Measurements from ENCODE around the gene NOL11. TPM values are rescaled to one million over a fixed set of nuclear protein-coding genes. Genes with fewer than 3 reads are reported as not detected.

The NOL11 gene
- total RNA-seq, 2 donors from 2014 or later = 48.3 to 60.7 TPM

DNA sequence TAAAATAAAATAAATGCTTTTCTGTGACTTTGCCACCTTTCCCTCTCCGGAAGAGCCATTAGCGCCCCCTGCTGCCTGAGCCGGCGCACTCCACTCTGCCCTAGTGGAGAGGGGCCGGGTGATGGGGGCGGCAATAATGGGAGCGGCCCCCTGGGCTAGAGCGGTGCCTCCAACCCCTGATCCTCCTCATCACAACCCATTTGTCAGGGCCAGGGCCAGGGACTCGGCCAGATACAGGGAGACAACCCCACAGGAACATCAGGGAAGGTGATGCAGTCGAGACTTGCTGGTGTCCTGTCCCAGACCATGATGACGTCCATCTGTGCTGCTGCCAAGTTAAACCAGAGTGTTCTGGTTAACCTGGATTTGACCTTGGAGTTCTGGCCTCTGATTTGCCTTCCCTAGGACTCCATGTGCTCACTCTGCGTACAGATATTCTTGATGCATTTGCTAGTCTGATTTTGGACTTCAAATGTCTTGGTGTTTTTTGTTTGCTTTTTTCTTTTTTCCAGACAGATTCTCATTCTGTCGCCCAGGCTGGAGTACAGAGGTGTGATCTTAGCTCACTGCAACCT, 61.4 kb downstream of the NOL11 start:
- Histone ChIP-seq H3K9ac (ENCODE audit: extremely low read depth, low read length, poor library complexity, severe bottlenecking) (no peak overlapping the region), H3K4me1 (ENCODE audit: control insufficient read depth, insufficient read depth, low read length) (no peaks in the 10 kb centered on the region), H3K27ac (ENCODE audit: low read depth, low read length) (no peak overlapping the region), H3K9me3 (ENCODE audit: control insufficient read depth, low read length) (no peaks in the 10 kb centered on the region), H3K4me3 (ENCODE audit: low read length) (no peak overlapping the region), H3K27me3 (ENCODE audit: control insufficient read depth, insufficient read depth, low read length, poor library complexity, severe bottlenecking) (no peaks in the 10 kb centered on the region), H3K36me3 (ENCODE audit: control insufficient read depth, insufficient read depth, low read length) (no peaks in the 10 kb centered on the region)
- DNase-seq = peak; percentile 93
- no peaks in the 10 kb centered on the region for H3K4me1 Mint-ChIP-seq
- no peaks in the 10 kb centered on the region for H3K27me3 Mint-ChIP-seq (ENCODE audit: insufficient read depth)
- WGBS, 2 experiments (ENCODE audit: insufficient coverage in 1 of 2, insufficient read length in 1 of 2) = 58 to 61% methylated on average over 9 to 13 of the region's 13 CpGs
- TF ChIP-seq, protein P1, sequence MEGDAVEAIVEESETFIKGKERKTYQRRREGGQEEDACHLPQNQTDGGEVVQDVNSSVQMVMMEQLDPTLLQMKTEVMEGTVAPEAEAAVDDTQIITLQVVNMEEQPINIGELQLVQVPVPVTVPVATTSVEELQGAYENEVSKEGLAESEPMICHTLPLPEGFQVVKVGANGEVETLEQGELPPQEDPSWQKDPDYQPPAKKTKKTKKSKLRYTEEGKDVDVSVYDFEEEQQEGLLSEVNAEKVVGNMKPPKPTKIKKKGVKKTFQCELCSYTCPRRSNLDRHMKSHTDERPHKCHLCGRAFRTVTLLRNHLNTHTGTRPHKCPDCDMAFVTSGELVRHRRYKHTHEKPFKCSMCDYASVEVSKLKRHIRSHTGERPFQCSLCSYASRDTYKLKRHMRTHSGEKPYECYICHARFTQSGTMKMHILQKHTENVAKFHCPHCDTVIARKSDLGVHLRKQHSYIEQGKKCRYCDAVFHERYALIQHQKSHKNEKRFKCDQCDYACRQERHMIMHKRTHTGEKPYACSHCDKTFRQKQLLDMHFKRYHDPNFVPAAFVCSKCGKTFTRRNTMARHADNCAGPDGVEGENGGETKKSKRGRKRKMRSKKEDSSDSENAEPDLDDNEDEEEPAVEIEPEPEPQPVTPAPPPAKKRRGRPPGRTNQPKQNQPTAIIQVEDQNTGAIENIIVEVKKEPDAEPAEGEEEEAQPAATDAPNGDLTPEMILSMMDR (conservative IDR thresholded peaks at IDR 0.05) = peak; percentile 88
- no peak overlapping the region for H3K27ac Mint-ChIP-seq
- H3K36me3 Mint-ChIP-seq (ENCODE audit: low read depth) = no peaks in the 10 kb centered on the region
- H3K4me3 Mint-ChIP-seq = no peak overlapping the region
- H3K9me3 Mint-ChIP-seq = no peaks in the 10 kb centered on the region

DNA sequence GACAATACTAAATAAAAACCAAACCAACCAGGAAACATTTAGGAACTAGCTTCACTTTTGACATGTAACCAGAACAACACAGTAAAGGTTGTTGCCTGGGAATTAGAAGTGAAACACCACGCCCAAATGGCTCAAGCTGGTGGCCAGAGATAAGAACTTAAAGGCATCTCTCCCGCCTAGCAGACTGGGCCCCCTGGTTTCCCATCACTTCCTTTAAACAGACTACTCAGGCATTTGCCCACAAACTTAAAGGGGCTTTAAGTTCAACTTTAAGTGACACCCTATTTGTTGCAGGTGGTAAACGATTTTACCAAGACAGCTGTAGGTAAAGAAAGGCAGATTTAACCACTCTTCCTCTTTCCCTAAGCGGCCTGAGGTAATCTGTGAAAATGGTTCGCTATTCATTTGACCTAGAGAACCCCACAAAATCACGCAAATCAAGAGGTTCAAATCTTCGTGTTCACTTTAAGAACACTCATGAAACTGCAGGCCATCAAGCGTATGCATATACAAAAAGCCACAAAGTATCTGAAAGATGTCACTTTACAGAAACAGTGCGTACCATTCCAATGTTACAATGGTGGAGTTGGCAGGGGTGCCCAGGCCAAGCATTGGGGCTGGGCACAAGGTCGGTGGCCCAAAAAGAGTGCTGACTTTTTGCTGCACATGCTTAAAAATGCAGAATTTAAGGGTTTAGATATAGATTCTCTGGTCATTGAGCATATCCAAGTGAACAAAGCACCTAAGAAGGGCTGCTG, 66.8 kb downstream of the NOL11 start:
- Histone ChIP-seq H3K27ac (ENCODE audit: low read depth, low read length) (no peak overlapping the region), H3K4me1 (ENCODE audit: control insufficient read depth, insufficient read depth, low read length) (no peaks in the 10 kb centered on the region), H3K4me3 (ENCODE audit: low read length) (no peak overlapping the region), H3K9ac (ENCODE audit: extremely low read depth, low read length, poor library complexity, severe bottlenecking) (no peak overlapping the region), H3K36me3 (ENCODE audit: control insufficient read depth, insufficient read depth, low read length) (no peaks in the 10 kb centered on the region), H3K27me3 (ENCODE audit: control insufficient read depth, insufficient read depth, low read length, poor library complexity, severe bottlenecking) (no peaks in the 10 kb centered on the region), H3K9me3 (ENCODE audit: control insufficient read depth, low read length) (no peaks in the 10 kb centered on the region)
- WGBS, 2 experiments (ENCODE audit: insufficient coverage in 1 of 2, insufficient read length in 1 of 2) = 87 to 89% methylated on average over 8 to 10 of the region's 10 CpGs
- no peak for DNase-seq
- H3K36me3 Mint-ChIP-seq (ENCODE audit: low read depth) = no peaks in the 10 kb centered on the region
- TF ChIP-seq, protein P1 (conservative IDR thresholded peaks at IDR 0.05) = no peak
- H3K4me3 Mint-ChIP-seq = no peak overlapping the region
- no peaks in the 10 kb centered on the region for H3K4me1 Mint-ChIP-seq
- H3K27me3 Mint-ChIP-seq (ENCODE audit: insufficient read depth) = no peaks in the 10 kb centered on the region
- H3K9me3 Mint-ChIP-seq = no peaks in the 10 kb centered on the region
- no peak overlapping the region for H3K27ac Mint-ChIP-seq

- Mint-ChIP-seq H3K27ac (no peak overlapping the region), H3K36me3 (ENCODE audit: low read depth) (no peaks in the 10 kb centered on the region), H3K9me3 (no peaks in the 10 kb centered on the region), H3K27me3 (ENCODE audit: insufficient read depth) (no peaks in the 10 kb centered on the region), H3K4me1 (no peaks in the 10 kb centered on the region), H3K4me3 (no peak overlapping the region)
- H3K9ac ChIP-seq (ENCODE audit: extremely low read depth, low read length, poor library complexity, severe bottlenecking) = no peak overlapping the region
- H3K4me1 ChIP-seq (ENCODE audit: control insufficient read depth, insufficient read depth, low read length) = no peaks in the 10 kb centered on the region
- no peaks in the 10 kb centered on the region for H3K9me3 ChIP-seq (ENCODE audit: control insufficient read depth, low read length)
- no peak for DNase-seq
- WGBS, 2 experiments (ENCODE audit: insufficient coverage in 1 of 2, insufficient read length in 1 of 2) = 90% methylated on average over 3 of the region's 3 CpGs; no CpG with 5 or more reads in 1 of the 2 experiments
- no peaks in the 10 kb centered on the region for H3K27me3 ChIP-seq (ENCODE audit: control insufficient read depth, insufficient read depth, low read length, poor library complexity, severe bottlenecking)
- H3K4me3 ChIP-seq (ENCODE audit: low read length) = no peak overlapping the region
- H3K27ac ChIP-seq (ENCODE audit: low read depth, low read length) = no peak overlapping the region
- H3K36me3 ChIP-seq (ENCODE audit: control insufficient read depth, insufficient read depth, low read length) = no peaks in the 10 kb centered on the region
- TF ChIP-seq, protein P1 (conservative IDR thresholded peaks at IDR 0.05) = no peak
These were observed 67.4 kb downstream of the NOL11 start for GRCh38 chr17:67785122-67785477.

Data from endodermal cell (in vitro differentiated cells).